K562 (cell line): Measurements from ENCODE around the gene G6PC3. TPM values are rescaled to one million over a fixed set of nuclear protein-coding genes. Genes with fewer than 3 reads are reported as not detected.

Experiments
- ARID4B ChIP-seq: sonication (generic); formaldehyde crosslinking; IDR thresholded peaks from 2 replicates; pipeline ENCODE4 v1.8.0; 2022; ENCODE audit warnings: mild to moderate bottlenecking, missing genetic modification reagents
- BCL6 ChIP-seq: fragments of 250-450 bp; sonication (Bioruptor Pico); IDR thresholded peaks from 2 replicates; pipeline ENCODE4 v1.4.0; 2020
- CBFA2T3 ChIP-seq: fragments of 450-650 bp; IDR thresholded peaks from 2 replicates; pipeline ENCODE4 v1.6.1; 2017
- CREM ChIP-seq: IDR thresholded peaks from 2 replicates; pipeline ENCODE4 v1.6.1; 2014; ENCODE audit warnings: antibody characterized with exemption, low read depth
- HIVEP1 ChIP-seq: fragments of 250-450 bp; sonication (Bioruptor Pico); IDR thresholded peaks from 2 replicates; pipeline ENCODE4 v1.4.0; 2020; ENCODE audit warnings: mild to moderate bottlenecking
- HMG20A ChIP-seq: fragments of 450-650 bp; formaldehyde crosslinking; conservative IDR thresholded peaks from 2 replicates; pipeline ENCODE4 v1.4.0; 2020; ENCODE audit warnings: mild to moderate bottlenecking, mixed read lengths
- MTA2 ChIP-seq: fragments of 450-650 bp; IDR thresholded peaks from 2 replicates; pipeline ENCODE4 v1.6.1; 2016; ENCODE audit warnings: low read depth
- MYBL2 ChIP-seq, 2 experiments: fragments of 450-650 bp in 1 of 2; sonication (generic) in 1 of 2; formaldehyde crosslinking in 1 of 2; IDR thresholded peaks; 2 replicates each; pipeline versions ENCODE4 v1.6.1 to v1.8.1; 2017 to 2022; ENCODE audit warnings: borderline replicate concordance in 1 of 2, inconsistent platforms in 1 of 2, low read depth in 1 of 2, mild to moderate bottlenecking in 1 of 2, missing genetic modification reagents in 1 of 2, moderate library complexity in 1 of 2
- NEUROD1 ChIP-seq: fragments of 150-350 bp; IDR thresholded peaks from 2 replicates; pipeline ENCODE4 v1.6.1; 2014; ENCODE audit warnings: borderline replicate concordance, low read length, low read depth; ENCODE audit not compliant: partially characterized antibody
- PYGO2 ChIP-seq: fragments of 450-650 bp; IDR thresholded peaks from 2 replicates; pipeline ENCODE4 v1.6.1; 2016; ENCODE audit warnings: mild to moderate bottlenecking, missing genetic modification characterization, moderate library complexity, missing compliant biosample characterization
- RBFOX2 ChIP-seq: fragments of 200-400 bp; formaldehyde crosslinking; IDR thresholded peaks from 2 replicates; pipeline ENCODE4 v1.6.1; 2017; ENCODE audit warnings: low read depth, mild to moderate bottlenecking, low read length, moderate library complexity
- TRIM24 ChIP-seq, 2 experiments: fragments of 450-650 bp; IDR thresholded peaks; 2 replicates each; pipeline ENCODE4 v1.6.1; 2016
- ZNF347 ChIP-seq: fragments of 450-650 bp; formaldehyde crosslinking; IDR thresholded peaks from 2 replicates; pipeline ENCODE4 v1.4.0; 2020; ENCODE audit warnings: low read depth, mild to moderate bottlenecking, moderate library complexity
- ZNF766 ChIP-seq: fragments of 200-800 bp; sonication (Bioruptor generic); conservative IDR thresholded peaks from 2 replicates; pipeline ENCODE4 v1.6.1; 2016; ENCODE audit warnings: missing genetic modification characterization, missing compliant biosample characterization
- polyA plus RNA-seq, 8 experiments: library from polyadenylated mRNA; depleted of rRNA in 4 of 8; stranded (reverse) in 5 of 8; unstranded in 3 of 8; fragments of >200 nt; fragmentation: Nextera tagmentation in 2 of 8; fragmentation: Illumina TruSeq in 1 of 8; extraction: Ambion mirVana in 2 of 8; extraction: Trizol in 1 of 8; gene quantifications; 2 replicates each; pipeline versions ENCODE4 v1.2.1 to v1.2.3, GENCODE V29; 2011 to 2014; ENCODE audit warnings: inconsistent platforms in 1 of 8, missing spikeins in 1 of 8
- total RNA-seq, 7 experiments: library from RNA; depleted of rRNA in 6 of 7; stranded (reverse); fragments of >200 nt in 6 of 7; fragmentation: Illumina TruSeq in 2 of 7; extraction: Trizol in 2 of 7; gene quantifications; 2 replicates each; pipeline versions ENCODE4 v1.2.1 to v1.2.3, GENCODE V29; 2011 to 2021; ENCODE audit warnings: low replicate concordance in 1 of 7
- TF ChIP-seq, protein P1 (sequence below): fragments of 450-650 bp; formaldehyde crosslinking; IDR thresholded peaks from 2 replicates; pipeline ENCODE4 v1.4.0; 2020; ENCODE audit warnings: mild to moderate bottlenecking, moderate library complexity
- TF ChIP-seq, protein P2 (sequence below): IDR thresholded peaks from 2 replicates; pipeline ENCODE4 v1.6.1; 2012; ENCODE audit warnings: low read depth, low read length, improper control_type of control experiment, borderline replicate concordance
- TF ChIP-seq, protein P3 (sequence below): fragments of 250-450 bp; sonication (Bioruptor Pico); IDR thresholded peaks from 2 replicates; pipeline ENCODE4 v1.8.0; 2022; ENCODE audit warnings: inconsistent platforms

Gene G6PC3
- total and polyA plus RNA-seq, 9 of the 15 experiments (the other 6 are each of a cell fraction or from before 2014, with no cell fraction given), result 10.4 to 57.8 (median 31.1) TPM

DNA sequence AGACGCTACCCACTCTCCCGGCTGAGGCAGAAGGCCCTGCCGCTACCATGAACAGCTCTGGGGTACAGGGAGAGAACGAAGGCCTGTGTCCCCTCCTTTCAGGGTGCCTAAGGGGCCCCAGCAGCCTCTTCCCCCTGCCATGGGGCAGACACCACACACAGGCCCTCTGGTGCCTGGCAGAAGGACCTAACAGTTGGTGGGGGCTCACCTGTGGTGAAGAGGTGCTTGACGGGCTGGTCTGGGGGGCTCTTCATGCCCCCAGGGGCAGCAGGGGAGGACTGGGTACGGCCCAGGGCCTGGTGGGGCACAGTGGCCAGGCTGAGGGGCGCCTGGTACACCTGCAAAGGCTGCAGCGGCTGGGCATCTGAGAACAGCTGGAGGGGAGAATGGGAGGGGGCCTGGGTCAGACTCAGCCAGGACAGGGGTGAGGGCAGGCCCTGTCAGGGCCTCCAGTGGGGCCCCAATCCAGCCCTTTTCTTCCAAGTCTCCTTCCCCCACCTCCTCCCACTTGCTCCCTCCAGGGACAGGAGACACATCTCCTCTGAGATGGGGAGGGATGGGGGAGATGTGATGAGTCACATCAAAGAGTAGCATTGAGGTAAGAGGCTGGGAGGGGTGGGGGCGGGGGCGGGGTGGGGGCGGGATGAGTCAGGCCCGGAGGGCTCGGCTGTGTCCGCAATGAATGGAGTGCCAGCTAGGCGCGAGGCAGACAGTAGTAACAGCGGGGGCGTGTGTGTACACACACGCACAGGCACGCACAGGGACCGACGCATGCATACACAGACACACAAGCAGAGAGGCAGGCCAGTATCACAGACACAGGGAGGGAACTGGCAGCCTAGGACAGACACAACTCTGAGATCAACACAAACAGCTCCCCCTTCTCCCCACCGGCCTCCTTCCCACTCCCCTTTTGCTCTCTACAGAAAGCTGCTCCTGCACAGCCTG, 16.1 kb downstream of the G6PC3 start (continued):
- TF ChIP-seq BCL6 (CRISPR knock-in tag) (no peak), NEUROD1 (peak; percentile 73), CREM (peak; percentile 89), PYGO2 (tag) (no peak), ZNF347 (no peak), ZNF766 (CRISPR knock-in tag) (no peak), MTA2 (no peak), RBFOX2 (peak; percentile 37; the same call in 1 of the 2 replicates), CBFA2T3 (no peak; the same call in 1 of the 2 replicates), HMG20A (no peak), TRIM24 (IDR thresholded peaks at IDR 0.05) (no peak), ARID4B (CRISPR knock-in tag) (no peak), MYBL2 (IDR thresholded peaks at IDR 0.05; ENCODE audit: low read depth) (no peak), MYBL2 (CRISPR knock-in tag; IDR thresholded peaks at IDR 0.05; ENCODE audit: borderline replicate concordance) (no peak), HIVEP1 (CRISPR knock-in tag) (no peak)
- TF ChIP-seq, protein P1, sequence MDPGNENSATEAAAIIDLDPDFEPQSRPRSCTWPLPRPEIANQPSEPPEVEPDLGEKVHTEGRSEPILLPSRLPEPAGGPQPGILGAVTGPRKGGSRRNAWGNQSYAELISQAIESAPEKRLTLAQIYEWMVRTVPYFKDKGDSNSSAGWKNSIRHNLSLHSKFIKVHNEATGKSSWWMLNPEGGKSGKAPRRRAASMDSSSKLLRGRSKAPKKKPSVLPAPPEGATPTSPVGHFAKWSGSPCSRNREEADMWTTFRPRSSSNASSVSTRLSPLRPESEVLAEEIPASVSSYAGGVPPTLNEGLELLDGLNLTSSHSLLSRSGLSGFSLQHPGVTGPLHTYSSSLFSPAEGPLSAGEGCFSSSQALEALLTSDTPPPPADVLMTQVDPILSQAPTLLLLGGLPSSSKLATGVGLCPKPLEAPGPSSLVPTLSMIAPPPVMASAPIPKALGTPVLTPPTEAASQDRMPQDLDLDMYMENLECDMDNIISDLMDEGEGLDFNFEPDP (CRISPR knock-in tag), result no peak
- TF ChIP-seq, protein P2, sequence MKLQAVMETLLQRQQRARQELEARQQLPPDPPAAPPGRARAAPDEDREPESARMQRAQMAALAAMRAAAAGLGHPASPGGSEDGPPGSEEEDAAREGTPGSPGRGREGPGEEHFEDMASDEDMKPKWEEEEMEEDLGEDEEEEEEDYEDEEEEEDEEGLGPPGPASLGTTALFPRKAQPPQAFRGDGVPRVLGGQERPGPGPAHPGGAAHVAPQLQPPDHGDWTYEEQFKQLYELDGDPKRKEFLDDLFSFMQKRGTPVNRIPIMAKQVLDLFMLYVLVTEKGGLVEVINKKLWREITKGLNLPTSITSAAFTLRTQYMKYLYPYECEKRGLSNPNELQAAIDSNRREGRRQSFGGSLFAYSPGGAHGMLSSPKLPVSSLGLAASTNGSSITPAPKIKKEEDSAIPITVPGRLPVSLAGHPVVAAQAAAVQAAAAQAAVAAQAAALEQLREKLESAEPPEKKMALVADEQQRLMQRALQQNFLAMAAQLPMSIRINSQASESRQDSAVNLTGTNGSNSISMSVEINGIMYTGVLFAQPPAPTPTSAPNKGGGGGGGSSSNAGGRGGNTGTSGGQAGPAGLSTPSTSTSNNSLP, result no peak
- TF ChIP-seq, protein P3, sequence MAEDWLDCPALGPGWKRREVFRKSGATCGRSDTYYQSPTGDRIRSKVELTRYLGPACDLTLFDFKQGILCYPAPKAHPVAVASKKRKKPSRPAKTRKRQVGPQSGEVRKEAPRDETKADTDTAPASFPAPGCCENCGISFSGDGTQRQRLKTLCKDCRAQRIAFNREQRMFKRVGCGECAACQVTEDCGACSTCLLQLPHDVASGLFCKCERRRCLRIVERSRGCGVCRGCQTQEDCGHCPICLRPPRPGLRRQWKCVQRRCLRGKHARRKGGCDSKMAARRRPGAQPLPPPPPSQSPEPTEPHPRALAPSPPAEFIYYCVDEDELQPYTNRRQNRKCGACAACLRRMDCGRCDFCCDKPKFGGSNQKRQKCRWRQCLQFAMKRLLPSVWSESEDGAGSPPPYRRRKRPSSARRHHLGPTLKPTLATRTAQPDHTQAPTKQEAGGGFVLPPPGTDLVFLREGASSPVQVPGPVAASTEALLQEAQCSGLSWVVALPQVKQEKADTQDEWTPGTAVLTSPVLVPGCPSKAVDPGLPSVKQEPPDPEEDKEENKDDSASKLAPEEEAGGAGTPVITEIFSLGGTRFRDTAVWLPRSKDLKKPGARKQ, result no peak
